Colonic mucosa (tissue), 4 donors: Measurements from ENCODE around the gene EHD2. TPM values are rescaled to one million over a fixed set of nuclear protein-coding genes. Genes with fewer than 3 reads are reported as not detected.

ENCODE experiments used
- DNase-seq: peaks from one replicate; pipeline ENCODE4 v3.0.0-alpha.2; 2020
- H3K27ac ChIP-seq: fragments of 200-600 bp; one replicate; pipeline ENCODE4 v1.8.0; 2021
- H3K27me3 ChIP-seq: fragments of 200-600 bp; one replicate; pipeline ENCODE4 v1.8.0; 2021
- H3K36me3 ChIP-seq: fragments of 200-600 bp; one replicate; pipeline ENCODE4 v1.8.0; 2021
- H3K4me1 ChIP-seq: fragments of 200-600 bp; one replicate; pipeline ENCODE4 v1.8.0; 2021; ENCODE audit warnings: mild to moderate bottlenecking
- H3K4me3 ChIP-seq: fragments of 200-600 bp; one replicate; pipeline ENCODE4 v1.8.0; 2021
- H3K9ac ChIP-seq, 2 donors: one replicate each; pipeline ENCODE4 v1.7.0; 2013; ENCODE audit warnings: control low read depth in 2 of 2, low read depth in 2 of 2, low read length in 2 of 2
- H3K9me3 ChIP-seq: fragments of 200-600 bp; one replicate; pipeline ENCODE4 v1.8.0; 2021
- CTCF ChIP-seq: fragments of 200-600 bp; IDR thresholded peaks from one replicate; pipeline ENCODE4 v1.8.0; 2022; ENCODE audit warnings: antibody characterized with exemption, mild to moderate bottlenecking
- intact Hi-C: fragments of 100-400 bp; cut with DNase I; formaldehyde crosslinking; loops from one replicate; pipeline ENCODE4 v1.14.1; 2022
- total RNA-seq, 2 donors: library from RNA; stranded (reverse); fragmentation: NEBNext Ultra II Directional in 1 of 2; extraction: Animal tissue kit (Norgen Biotek cat#: 25700) in 1 of 2; gene quantifications; one replicate each; pipeline ENCODE4 v1.2.1, GENCODE V29; 2021
- donor health status: healthy.
- donor health status: DM: no; HTN: no; CAD: no.
- donor health status: DM: no; HTN: no; CAD: no.

The EHD2 gene
- total RNA-seq, 2 donors from 2014 or later, result 10.9 to 33.7 TPM

GRCh38 chr19:47693489-47693888 is 19.7 kb upstream of the EHD2 start:
- H3K9me3 ChIP-seq, result no peaks in the 10 kb centered on the region
- no peaks in the 10 kb centered on the region for H3K4me1 ChIP-seq
- no peaks in the 10 kb centered on the region for H3K27me3 ChIP-seq
- H3K27ac ChIP-seq, result no peak overlapping the region
- no peak overlapping the region for H3K9ac ChIP-seq
- peaks cover under 1% of the 10 kb centered on the region for H3K36me3 ChIP-seq
- H3K4me3 ChIP-seq, result no peak overlapping the region
- no peak for DNase-seq
- no peak for TF ChIP-seq CTCF
- intact Hi-C loops, result loop anchor here (10.0 kb wide), 1 partner anchor 179 kb away; the partner anchor contains the start of gene NAPA

GRCh38 chr19:47693903-47694302 is 19.3 kb upstream of the EHD2 start:
- intact Hi-C loops, result loop anchor here (10.0 kb wide), 1 partner anchor 179 kb away; the partner anchor contains the start of gene NAPA
- Histone ChIP-seq H3K9me3 (no peaks in the 10 kb centered on the region), H3K27me3 (no peaks in the 10 kb centered on the region), H3K36me3 (peaks cover 3% of the 10 kb centered on the region), H3K9ac (no peak overlapping the region), H3K27ac (no peak overlapping the region), H3K4me1 (no peaks in the 10 kb centered on the region), H3K4me3 (no peak overlapping the region)
- TF ChIP-seq CTCF, result no peak
- DNase-seq, result no peak

- no peak overlapping the region for H3K4me3 ChIP-seq
- DNase-seq, result no peak
- H3K4me1 ChIP-seq, result no peaks in the 10 kb centered on the region
- no peak overlapping the region for H3K27ac ChIP-seq
- H3K27me3 ChIP-seq, result no peaks in the 10 kb centered on the region
- intact Hi-C loops, result loop anchor here (5.0 to 10.0 kb wide), 2 partner anchors 87 to 180 kb away; partner anchors contain the start of genes BICRA and NAPA
- no peaks in the 10 kb centered on the region for H3K9me3 ChIP-seq
- H3K9ac ChIP-seq, result no peak overlapping the region
- no peak for TF ChIP-seq CTCF
- peaks cover 3% of the 10 kb centered on the region for H3K36me3 ChIP-seq
Observed at GRCh38 chr19:47694466-47695273, 18.6 kb upstream of the EHD2 start.

- no peaks in the 10 kb centered on the region for H3K27me3 ChIP-seq
- peaks cover 3% of the 10 kb centered on the region for H3K36me3 ChIP-seq
- no peaks in the 10 kb centered on the region for H3K9me3 ChIP-seq
- no peak overlapping the region for H3K27ac ChIP-seq
- DNase-seq, result no peak
- H3K4me1 ChIP-seq, result no peaks in the 10 kb centered on the region
- H3K9ac ChIP-seq, result no peak overlapping the region
- no peak overlapping the region for H3K4me3 ChIP-seq
- no peak for TF ChIP-seq CTCF
- intact Hi-C loops, result loop anchor here (5.0 to 10.0 kb wide), 2 partner anchors 88 to 181 kb away; partner anchors contain the start of genes BICRA and NAPA
Observed at GRCh38 chr19:47695533-47696262, 17.5 kb upstream of the EHD2 start.

- intact Hi-C loops, result loop anchor here (5.0 to 10.0 kb wide), 2 partner anchors 89 to 182 kb away; partner anchors contain the start of genes BICRA and NAPA
- no peak for TF ChIP-seq CTCF
- H3K27ac ChIP-seq, result no peak overlapping the region
- H3K27me3 ChIP-seq, result no peaks in the 10 kb centered on the region
- peaks cover 3% of the 10 kb centered on the region for H3K36me3 ChIP-seq
- H3K4me3 ChIP-seq, result no peak overlapping the region
- no peaks in the 10 kb centered on the region for H3K9me3 ChIP-seq
- H3K9ac ChIP-seq, result no peak overlapping the region
- no peak for DNase-seq
- no peaks in the 10 kb centered on the region for H3K4me1 ChIP-seq
Observed at GRCh38 chr19:47696635-47697034, 16.6 kb upstream of the EHD2 start.
